ENCODE data around the gene CELA3A.
"Not testable (repeated sequence)": the region's sequence is repeated elsewhere in the genome, so short reads cannot be mapped to it uniquely, and the experiment has no call there.

CELA3A gene

DNA sequence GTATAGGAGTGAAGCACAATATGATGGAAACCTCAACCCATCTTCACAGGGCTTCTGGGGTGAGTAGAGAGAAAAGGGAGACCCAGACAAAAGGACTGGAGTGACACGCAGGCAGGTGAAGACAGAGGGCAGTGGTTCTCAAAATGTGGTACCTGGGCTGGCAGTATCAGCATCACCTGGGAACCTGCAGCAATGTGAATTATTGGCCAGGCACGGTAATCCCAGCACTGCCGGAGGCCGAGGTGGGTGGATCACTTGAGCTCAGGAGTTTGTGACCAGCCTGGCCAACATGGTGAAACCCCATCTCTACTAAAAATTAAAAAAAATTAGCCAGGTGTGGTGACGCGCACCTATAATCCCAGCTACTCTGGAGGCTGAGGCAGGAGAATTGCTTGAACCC is 19.3 kb upstream of the CELA3A start:
- DNase-seq = not testable (repeated sequence)

DNA sequence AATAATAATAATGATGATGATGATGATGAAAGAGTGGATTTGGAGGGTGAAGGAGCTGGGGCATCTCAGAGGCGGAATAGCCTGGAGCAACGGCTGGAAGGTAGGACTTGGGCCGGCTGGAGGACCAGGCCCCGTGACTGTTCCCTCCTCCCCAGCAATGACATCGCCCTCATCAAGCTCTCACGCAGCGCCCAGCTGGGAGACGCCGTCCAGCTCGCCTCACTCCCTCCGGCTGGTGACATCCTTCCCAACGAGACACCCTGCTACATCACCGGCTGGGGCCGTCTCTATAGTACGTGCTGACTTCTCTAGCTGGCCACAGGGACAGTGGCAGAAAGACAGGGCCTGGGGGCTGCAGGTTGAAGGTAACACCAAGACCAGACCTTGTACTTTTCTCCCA is 17.9 kb upstream of the CELA3A start:
- DNase-seq = not testable (repeated sequence)

DNA sequence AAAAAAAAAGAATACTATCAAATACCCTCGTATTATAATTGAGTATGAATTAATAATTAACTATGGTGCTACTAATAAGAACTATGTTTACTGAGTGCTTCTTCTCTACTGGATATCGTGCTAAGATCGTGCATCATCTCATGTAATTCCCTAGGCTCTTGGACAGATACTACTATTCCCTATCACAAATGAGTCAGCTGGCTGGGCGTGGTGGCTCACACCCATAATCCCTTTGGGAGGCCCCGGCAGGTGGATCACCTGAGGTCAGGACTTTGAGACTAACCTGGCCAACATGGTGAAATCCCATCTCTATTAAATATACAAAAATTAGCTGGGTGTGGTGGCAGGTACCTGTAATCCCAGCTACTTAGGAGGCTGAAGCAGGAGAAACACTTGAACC is 15.6 kb upstream of the CELA3A start:
- DNase-seq = not testable (repeated sequence)

DNA sequence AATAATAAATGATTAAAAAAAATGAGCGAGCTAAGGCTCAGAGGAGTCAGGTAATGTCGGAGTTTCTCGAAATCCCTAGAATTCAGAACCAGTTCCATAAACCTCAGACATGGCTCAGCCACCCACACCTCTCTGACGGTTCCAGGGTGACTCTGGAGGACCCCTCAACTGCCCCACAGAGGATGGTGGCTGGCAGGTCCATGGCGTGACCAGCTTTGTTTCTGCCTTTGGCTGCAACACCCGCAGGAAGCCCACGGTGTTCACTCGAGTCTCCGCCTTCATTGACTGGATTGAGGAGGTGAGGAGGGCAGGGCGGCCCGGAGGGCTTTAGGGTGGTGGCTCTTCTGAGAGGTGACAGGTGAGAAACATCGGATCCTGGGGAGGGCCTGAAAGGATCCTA is 15.1 kb upstream of the CELA3A start:
- not testable (repeated sequence) for DNase-seq

DNA sequence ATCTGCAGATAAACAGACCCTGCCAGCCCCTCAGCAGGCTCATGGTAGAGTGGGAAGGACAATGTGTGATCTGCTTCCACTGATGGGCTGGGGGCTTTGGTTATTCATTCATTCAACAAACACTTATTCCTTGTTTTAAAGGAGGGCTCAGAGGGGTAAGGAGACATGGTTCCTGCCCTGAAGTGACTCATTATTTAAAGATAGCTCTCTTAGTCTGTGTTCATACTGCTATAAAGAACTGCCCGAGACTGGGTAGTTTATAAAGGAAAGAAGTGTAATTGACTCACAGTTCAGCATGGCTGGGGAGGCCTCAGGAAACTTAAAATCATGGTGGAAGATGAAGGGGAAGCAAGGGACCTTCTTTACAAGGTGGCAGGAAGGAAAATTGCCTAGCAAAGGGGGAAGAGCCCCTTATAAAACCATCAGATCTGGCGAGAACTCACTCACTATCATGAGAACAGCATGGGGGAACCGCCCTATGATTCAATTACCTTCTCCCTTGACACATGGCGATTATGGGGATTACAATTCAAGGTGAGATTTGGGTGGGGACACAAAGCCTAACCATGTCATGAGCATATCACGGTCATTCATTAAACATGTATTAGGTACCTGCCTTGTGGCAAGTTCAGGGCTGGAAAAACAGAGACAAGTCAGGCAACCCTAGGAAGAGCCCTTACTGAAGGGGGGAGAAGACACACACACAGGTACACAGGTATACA is 11.6 kb upstream of the CELA3A start:
- DNase-seq = not testable (repeated sequence)

DNA sequence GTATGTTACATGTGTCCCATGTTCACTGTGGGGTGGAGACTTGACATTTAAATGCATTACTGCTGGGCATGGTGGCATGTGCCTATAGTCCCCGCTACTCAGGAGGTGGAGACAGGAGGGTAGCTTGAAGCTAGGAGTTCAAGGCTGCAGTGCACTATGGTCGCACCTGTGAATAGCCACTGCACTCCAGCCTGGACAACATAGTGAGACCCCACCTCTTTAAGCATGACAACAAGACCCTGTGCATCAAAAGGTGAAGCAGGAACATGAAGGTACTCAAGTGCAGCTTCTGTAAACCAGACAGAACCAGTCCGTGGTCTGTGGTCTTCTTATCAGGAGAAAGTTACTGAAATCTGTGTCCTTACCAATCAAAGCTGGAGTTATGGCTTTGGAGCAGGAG is 9.3 kb upstream of the CELA3A start:
- not testable (repeated sequence) for DNase-seq

DNA sequence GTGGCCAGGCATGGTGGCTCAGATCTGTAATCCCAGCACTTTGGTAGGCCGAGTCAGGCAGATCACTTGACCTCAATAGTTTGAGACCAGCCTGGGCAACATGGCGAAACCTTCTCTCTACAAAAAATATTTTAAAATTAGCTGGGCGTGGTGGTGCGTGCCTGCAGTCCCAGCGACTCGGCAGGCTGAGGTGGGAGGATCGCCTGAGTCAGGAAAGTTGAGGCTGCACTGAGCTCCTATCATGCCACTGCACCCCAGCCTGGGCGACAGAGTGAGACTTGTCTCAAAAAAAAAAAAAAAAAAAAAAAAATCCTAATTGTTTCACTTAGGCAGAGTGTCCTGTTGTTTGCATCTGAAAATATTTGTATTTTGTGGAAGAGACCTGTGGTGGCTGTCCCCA is 6.7 kb upstream of the CELA3A start:
- DNase-seq = not testable (repeated sequence)

DNA sequence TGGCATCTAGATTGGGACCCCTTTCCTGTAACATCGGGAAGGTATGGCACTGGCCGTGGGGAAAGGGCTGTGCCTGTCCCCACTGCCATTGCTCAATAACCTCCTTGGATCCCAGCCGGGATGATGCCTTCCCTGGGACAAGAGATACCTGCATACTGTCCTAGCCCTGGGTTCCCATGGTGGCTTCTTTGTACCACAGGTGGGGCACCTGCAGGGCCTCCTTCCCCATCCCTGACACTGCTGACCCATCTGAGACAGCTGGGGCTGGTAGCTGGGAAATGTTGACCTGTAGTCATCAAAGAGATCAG is 4.8 kb upstream of the CELA3A start:
- DNase-seq = not testable (repeated sequence)

DNA sequence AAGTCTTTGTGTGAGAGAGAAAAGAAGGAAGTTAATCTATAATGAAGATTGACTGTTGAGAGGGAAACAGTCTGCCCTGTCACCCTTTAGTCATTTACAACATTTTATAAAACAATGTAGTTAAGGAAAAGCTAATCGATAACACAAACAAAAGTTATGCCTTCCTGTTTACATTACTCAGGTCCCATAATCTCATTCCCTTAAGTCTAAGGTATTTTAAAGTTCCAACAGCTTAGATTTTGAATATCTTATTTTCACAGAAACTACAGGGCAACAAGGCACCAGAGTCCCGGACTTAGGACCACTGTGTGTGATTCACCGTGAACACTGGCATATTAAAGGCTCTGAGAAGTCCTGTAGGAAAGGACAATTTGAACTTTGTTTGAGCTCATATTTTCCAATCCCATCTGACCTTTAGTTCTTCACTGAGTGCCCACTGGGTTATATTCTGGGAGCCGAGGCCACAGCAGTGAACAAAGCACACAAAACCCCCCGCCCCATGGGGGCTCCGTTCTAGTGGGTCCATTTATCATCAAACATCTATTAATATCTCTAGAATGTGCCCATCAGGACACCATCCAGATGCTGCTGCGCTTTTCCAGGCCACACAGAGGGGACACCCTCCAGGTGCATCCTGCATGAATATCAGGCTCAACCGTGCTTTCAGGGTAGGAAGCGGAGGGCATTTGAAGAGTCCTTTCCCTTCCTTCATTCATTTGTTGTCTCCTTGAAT is 3.4 kb upstream of the CELA3A start:
- not testable (repeated sequence) for DNase-seq

DNA sequence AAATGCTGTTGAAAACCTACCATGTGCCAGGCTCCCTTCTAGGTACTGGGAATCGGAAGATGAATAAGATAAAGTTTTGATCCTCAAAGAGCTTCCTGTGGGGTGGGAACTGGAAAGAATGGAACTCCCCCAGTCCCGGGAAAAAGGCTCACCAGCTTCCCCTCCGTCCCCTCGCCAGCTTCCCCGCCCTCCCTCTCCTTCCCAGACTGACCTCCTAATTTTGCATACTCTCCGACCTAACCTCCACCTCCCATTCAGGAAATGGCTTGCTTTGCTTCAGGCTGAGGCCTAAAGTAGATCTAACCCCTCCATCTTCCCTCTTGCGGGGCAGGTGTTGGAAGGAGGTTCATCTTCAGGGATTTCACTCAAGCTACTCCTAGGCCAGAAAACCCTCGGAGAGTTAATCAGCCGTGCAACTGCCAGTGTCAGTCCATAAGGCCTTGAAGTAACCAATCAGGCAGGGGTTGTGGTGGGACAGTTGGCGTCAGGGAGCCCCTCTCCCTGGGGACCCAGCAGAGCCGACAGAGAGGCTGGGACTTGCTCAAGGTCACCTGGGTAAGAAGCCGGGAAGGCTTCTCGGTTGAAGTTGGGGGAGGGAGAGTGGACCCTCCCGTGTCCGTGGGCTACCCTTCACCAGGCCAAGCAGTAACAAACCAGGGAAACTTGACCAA is 2.7 kb upstream of the CELA3A start:
- not testable (repeated sequence) for DNase-seq

DNA sequence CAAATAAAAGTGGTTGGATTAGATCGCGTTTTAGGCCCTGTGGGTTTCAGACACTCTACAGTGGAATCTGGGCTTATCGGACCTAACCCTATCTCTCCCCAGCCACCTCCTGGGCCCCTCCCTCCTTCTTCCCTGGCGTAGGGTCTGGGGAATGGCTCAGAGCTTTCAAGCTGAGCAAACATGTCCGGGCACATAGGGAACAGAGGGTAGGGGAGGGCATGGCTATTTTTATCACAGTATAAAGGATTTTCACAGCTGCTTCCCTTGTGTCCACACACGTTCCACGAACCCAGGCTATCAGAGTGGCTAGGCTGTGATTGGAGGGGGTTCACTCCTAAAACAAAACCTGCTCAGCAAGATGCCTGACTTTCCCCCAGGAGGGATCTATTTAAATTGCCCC is 1.8 kb upstream of the CELA3A start:
- not testable (repeated sequence) for DNase-seq

DNA sequence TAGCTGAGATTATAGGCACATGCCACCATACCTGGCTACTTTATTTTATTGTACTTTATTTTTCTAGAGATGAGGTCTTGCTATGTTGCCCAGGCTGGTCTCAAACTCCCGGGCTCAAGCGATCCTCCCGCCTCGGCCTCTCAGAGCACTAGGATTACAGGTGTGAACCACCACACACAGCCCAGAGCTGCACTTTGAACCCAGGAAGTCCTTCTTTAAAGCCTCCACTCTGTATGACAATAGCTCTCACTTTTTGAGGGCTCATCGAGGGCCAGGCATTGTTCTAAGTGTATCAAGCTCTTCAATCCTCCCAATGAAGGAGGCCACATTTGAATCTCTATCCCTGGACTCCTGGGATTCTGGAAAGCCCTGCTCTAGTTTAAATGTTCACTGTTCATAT is 1.0 kb downstream of the CELA3A start:
- not testable (repeated sequence) for DNase-seq

DNA sequence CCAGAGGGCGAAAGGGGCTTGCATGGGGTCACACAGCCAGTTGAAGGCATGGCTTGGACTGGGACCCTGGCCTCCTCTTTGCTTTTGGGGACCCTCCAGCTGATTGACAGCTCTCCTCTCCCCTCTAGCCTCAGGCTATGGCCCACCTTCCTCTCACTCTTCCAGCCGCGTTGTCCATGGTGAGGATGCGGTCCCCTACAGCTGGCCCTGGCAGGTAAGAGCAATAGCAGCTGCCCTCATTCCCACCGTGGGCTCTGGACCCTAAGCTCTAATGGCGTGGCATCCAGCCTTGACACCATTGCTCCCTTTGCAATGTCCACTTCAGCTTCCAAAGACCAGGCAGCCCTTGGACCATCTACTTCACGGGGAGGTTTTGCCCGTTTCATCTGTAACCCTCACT is 1.4 kb downstream of the CELA3A start:
- not testable (repeated sequence) for DNase-seq

DNA sequence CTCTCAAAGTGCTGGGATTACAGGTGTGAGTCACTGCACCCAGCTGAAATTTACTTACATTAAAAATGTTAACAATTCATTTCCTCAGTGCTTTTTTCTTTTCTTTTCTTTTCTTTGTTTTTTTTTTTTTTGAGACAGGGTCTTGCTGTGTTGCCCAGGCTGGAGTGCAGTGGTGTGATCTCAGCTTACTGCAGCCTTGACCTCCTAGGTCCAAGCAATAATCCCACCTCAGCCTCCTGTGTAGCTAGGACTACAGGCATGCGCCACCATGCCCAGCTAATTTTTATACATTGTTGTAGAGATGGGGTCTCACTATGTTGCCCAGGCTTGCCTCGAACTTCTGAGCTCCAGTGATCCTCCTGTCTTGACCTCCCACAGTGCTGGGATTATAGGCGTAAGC is 2.5 kb downstream of the CELA3A start:
- not testable (repeated sequence) for DNase-seq

DNA sequence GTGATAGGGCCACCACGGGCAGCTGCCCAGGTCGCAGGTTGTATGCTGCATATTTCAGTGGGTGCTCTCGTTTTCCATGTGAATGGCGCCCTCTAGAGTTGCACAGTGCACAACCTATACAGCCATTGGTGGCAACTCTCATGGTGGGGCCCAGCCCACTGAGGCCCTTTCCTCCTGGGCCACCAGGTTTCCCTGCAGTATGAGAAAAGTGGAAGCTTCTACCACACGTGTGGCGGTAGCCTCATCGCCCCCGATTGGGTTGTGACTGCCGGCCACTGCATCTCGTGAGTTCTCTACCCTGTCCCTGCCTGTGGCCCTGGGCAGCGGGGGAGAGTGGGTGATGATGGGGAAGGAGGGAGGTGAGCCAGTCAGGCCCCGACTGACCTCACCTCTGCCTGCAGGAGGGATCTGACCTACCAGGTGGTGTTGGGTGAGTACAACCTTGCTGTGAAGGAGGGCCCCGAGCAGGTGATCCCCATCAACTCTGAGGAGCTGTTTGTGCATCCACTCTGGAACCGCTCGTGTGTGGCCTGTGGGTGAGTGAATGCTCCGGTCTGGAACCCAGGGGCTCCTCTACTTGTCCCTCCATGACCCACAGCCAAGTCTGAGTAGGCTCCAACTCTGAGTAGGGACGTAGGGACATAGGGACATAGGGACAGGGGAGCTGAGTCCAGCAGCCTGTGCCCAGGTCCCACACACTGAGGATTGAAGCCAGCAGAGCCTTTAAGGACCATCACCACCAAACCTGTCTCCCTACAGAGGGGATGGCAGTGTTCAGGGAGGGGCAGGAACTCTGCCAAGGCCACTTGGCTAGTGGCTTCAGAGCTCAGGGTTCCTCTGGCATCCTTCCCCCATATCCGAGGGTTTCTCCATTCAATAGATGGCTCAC is 4.0 kb downstream of the CELA3A start:
- DNase-seq = peak; percentile 37

DNA sequence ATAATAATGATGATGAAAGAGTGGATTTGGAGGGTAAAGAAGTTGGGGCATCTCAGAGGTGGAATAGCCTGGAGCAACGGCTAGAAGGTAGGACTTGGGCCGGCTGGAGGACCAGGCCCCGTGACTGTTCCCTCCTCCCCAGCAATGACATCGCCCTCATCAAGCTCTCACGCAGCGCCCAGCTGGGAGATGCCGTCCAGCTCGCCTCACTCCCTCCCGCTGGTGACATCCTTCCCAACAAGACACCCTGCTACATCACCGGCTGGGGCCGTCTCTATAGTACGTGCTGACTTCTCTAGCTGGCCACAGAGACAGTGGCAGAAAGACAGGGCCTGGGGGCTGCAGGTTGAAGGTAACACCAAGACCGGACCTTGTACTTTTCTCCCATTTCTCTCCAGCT is 5.3 kb downstream of the CELA3A start:
- not testable (repeated sequence) for DNase-seq

DNA sequence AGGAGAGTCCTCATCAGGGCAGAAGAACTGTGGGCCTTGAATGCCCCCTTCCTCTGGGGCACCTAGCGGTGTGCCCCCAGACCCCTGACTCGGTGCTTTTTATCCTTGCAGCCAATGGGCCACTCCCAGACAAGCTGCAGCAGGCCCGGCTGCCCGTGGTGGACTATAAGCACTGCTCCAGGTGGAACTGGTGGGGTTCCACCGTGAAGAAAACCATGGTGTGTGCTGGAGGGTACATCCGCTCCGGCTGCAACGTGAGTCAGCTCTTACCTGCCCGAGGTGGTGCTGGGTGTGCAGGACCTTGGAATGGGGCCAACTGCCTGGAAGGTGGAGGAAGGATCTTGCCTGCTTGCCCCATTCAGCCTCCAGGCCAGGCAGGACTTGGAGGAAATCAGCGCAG is 5.8 kb downstream of the CELA3A start:
- DNase-seq = not testable (repeated sequence)

DNA sequence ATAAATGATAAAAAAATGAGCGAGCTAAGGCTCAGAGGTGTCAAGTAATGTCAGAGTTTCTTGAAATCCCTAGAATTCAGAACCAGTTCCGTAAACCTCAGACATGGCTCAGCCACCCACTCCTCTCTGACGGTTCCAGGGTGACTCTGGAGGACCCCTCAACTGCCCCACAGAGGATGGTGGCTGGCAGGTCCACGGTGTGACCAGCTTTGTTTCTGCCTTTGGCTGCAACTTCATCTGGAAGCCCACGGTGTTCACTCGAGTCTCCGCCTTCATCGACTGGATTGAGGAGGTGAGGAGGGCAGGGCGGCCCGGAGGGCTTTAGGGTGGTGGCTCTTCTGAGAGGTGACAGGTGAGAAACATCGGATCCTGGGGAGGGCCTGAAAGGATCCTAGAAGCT is 8.1 kb downstream of the CELA3A start:
- not testable (repeated sequence) for DNase-seq

DNA sequence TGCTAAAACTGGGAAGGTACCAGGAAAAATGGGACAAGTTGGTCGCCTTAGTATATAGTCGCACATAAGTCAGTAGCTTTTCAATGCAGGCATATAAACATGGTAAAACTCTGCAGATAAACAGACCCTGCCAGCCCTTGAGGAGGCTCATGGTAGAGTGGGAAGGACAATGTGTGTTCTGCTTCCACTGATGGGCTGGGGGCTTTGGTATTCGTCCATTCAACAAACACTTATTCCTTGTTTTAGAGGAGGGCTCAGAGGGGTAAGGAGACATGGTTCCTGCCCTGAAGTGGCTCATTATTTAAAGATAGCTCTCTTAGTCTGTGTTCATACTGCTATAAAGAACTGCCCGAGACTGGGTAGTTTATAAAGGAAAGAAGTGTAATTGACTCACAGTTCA is 11.3 kb downstream of the CELA3A start:
- DNase-seq = not testable (repeated sequence)

DNA sequence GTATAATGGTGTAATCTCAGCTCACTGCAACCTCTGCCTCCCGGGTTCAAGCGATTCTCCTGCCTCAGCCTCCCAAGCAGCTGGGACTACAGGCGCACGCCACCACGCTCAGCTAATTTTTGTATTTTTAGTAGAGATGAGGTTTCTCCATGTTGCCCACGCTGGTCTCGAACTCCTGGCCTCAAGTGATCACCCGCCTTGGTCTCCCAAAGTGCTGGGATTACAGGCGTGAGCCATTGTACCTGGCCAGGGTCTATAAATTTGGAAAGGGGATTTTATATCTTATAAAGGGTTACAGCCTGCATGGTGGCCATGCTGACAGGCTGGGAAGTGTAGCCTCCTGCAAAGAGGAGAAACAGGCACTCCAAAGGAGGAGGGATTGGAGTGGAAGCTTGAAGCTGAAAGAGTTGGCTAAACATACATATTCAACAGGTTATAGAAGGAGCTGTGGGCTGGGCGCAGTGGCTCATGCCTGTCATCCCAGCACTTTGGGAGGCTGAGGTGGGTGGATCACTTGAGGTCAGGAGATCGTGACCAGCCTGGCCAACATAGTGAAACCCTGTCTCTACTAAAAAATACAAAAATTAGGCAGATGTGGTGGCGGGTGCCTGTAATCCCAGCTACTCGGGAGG is 13.2 kb downstream of the CELA3A start:
- DNase-seq = not testable (repeated sequence)

DNA sequence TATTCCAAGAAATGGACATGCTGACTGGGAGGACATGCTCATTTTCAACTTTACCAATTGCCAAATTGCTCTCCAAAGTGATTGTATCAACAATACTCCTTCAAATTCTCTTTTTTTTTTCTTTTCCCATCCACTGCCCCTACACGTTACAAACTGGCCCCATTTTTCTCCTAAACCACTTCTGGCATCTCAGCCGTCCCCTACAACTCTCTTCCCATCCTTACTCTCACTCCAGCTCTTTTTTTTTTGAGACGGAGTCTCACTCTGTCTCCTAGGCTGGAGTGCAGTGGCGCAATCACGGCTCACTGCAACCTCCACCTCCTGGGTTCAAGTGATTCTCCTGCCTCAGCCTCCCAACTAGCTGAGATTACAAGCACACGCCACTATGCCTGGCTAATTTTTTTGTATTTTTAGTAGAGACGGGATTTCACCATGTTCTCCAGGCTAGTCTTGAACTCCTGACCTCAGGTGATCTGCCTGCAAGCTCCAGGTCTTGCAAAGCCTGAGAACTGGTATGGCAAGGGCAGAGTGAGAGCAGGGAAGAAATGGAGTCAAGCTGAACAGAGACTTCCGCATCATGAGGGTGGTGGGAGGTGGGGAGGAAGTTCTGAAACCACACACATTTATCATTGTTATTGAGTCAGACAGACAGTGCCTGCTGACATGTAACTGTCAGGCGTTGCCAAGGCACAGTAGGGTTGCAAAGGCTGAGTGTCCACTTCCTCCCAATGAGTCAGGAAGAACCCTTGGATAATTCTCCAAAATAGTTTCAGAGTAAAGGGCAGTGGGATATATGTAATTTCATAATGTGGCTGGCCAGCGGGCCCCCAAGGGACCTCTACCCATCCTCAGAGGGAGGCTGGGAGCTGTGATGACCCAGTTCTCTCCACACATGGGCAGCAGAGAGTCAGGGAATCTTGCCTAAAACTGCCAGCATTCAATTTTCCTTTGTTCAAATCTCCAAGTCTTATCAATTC is 17.4 kb downstream of the CELA3A start:
- peak; percentile 62 for DNase-seq

All from CD4-positive, alpha-beta T cell treated with Interleukin-12 subunit alpha and Interleukin-12 subunit beta, for 1 hour (primary cell).